Keratinocyte (primary cell): ENCODE results near the gene FREM2. TPM values are rescaled to one million over a fixed set of nuclear protein-coding genes. Genes with fewer than 3 reads are reported as not detected.
A peak's percentile ranks its signal among the peaks of the same experiment; 100 is the strongest.

Experiments used
- DNase-seq: peaks from one replicate; pipeline ENCODE4 v3.0.0-alpha.2; 2011; ENCODE audit warnings: low read depth, missing footprints, low spot score
- FAIRE-seq: peaks from 2 replicates; lab custom pipeline; 2011; peaks lifted over from hg19 to GRCh38; lab: Jason Lieb, UNC
- H2AFZ ChIP-seq: 2 replicates; pipeline ENCODE4 v1.6.0; 2012; ENCODE audit warnings: low read length, control low read depth, inconsistent platforms; ENCODE audit not compliant: control insufficient read depth
- H3K27ac ChIP-seq: 2 replicates; pipeline ENCODE4 v1.5.1; 2011; ENCODE audit warnings: low read length; ENCODE audit not compliant: control insufficient read depth, insufficient read depth
- H3K27me3 ChIP-seq: 3 replicates; pipeline ENCODE4 v1.6.0; 2011; ENCODE audit warnings: low read length; ENCODE audit not compliant: control insufficient read depth, insufficient read depth; ENCODE audit errors: extremely low read depth
- H3K36me3 ChIP-seq, 2 experiments: 2 replicates in 1 of 2; 3 replicates in 1 of 2; pipeline ENCODE4 v1.5.1; 2011; ENCODE audit warnings: low read length in 2 of 2, mild to moderate bottlenecking in 1 of 2; ENCODE audit not compliant: control insufficient read depth in 2 of 2, insufficient read depth in 2 of 2; ENCODE audit errors: extremely low read depth in 1 of 2
- H3K4me1 ChIP-seq: 3 replicates; pipeline ENCODE4 v1.5.1; 2011; ENCODE audit warnings: low read length; ENCODE audit not compliant: control insufficient read depth, insufficient read depth; ENCODE audit errors: extremely low read depth
- H3K4me2 ChIP-seq: 3 replicates; pipeline ENCODE4 v1.6.0; 2011; ENCODE audit warnings: low read depth, low read length; ENCODE audit not compliant: control insufficient read depth, insufficient read depth; ENCODE audit errors: extremely low read depth
- H3K4me3 ChIP-seq, 3 experiments: fragments of 200-600 bp in 1 of 3; sonication (generic) in 1 of 3; 2 replicates in 2 of 3; 3 replicates in 1 of 3; pipeline ENCODE4 v1.5.1; 2011 to 2016; ENCODE audit warnings: low read length in 3 of 3, mild to moderate bottlenecking in 3 of 3, control low read depth in 2 of 3, inconsistent platforms in 1 of 3, low read depth in 1 of 3, mixed read lengths in 1 of 3, mixed run types in 1 of 3, moderate library complexity in 1 of 3; ENCODE audit not compliant: control insufficient read depth in 2 of 3, insufficient read depth in 2 of 3; ENCODE audit errors: extremely low read depth in 1 of 3
- H3K79me2 ChIP-seq: 2 replicates; pipeline ENCODE4 v1.6.0; 2012; ENCODE audit warnings: low read length; ENCODE audit not compliant: control insufficient read depth, insufficient read depth
- H3K9ac ChIP-seq: 3 replicates; pipeline ENCODE4 v1.6.0; 2011; ENCODE audit warnings: low read length; ENCODE audit not compliant: control insufficient read depth, insufficient read depth; ENCODE audit errors: extremely low read depth
- H3K9me1 ChIP-seq: 3 replicates; pipeline ENCODE4 v1.6.0; 2011; ENCODE audit warnings: low read length; ENCODE audit not compliant: control insufficient read depth, insufficient read depth; ENCODE audit errors: extremely low read depth
- H3K9me3 ChIP-seq: 2 replicates; pipeline ENCODE4 v1.5.1; 2012; ENCODE audit warnings: low read depth, low read length; ENCODE audit not compliant: control insufficient read depth
- H4K20me1 ChIP-seq: 3 replicates; pipeline ENCODE4 v1.6.0; 2011; ENCODE audit warnings: low read length; ENCODE audit not compliant: control insufficient read depth, insufficient read depth; ENCODE audit errors: extremely low read depth
- CTCF ChIP-seq, 3 experiments: IDR thresholded peaks in 1 of 3; conservative IDR thresholded peaks in 1 of 3; optimal IDR thresholded peaks in 1 of 3; 2 replicates in 2 of 3; 3 replicates in 1 of 3; pipeline versions ENCODE3 to v1.5.1; 2011; ENCODE audit warnings: low read length in 3 of 3, mild to moderate bottlenecking in 3 of 3, moderate library complexity in 2 of 3, control low read depth in 1 of 3, inconsistent platforms in 1 of 3; ENCODE audit not compliant: insufficient read depth in 2 of 3; ENCODE audit errors: extremely low read depth in 1 of 3
- EZH2 ChIP-seq: IDR thresholded peaks from one replicate; pipeline ENCODE4 v1.6.1; 2012; ENCODE audit warnings: inconsistent platforms, mild to moderate bottlenecking, low read length, moderate library complexity
- dilution Hi-C: fragments of 300-500 bp; cut with MboI; formaldehyde crosslinking; loops from one replicate; pipeline ENCODE4 v1.7.0; 2020; ENCODE audit warnings: low sequenced_read_pairs; ENCODE audit not compliant: extremely low pct_ligation_motif_present
- polyA plus RNA-seq, 5 experiments: library from polyadenylated mRNA; depleted of rRNA in 3 of 5; stranded (reverse) in 3 of 5; stranded (forward) in 1 of 5; unstranded in 1 of 5; fragments of >200 nt; gene quantifications; 1 replicate in 1 of 5; 2 replicates in 3 of 5; 3 replicates in 1 of 5; pipeline versions ENCODE4 v1.2.1 to v1.2.3, GENCODE V29; 2011 to 2012; ENCODE audit warnings: missing spikeins in 2 of 5, low read depth in 1 of 5, low replicate concordance in 1 of 5

Gene FREM2
- polyA plus RNA-seq, 1 donor (not counting 4 experiments of a cell fraction or from before 2014, with no cell fraction given): 0.01 TPM

- Histone ChIP-seq H3K36me3 (no peaks in the 10 kb centered on the region), H3K4me2 (no peak overlapping the region), H3K27me3 (no peaks in the 10 kb centered on the region), H3K79me2 (no peaks in the 10 kb centered on the region), H3K4me3 (no peak overlapping the region), H3K9me1 (no peaks in the 10 kb centered on the region), H3K27ac (no peak overlapping the region), H4K20me1 (no peaks in the 10 kb centered on the region), H3K4me1 (no peaks in the 10 kb centered on the region), H3K9ac (no peak overlapping the region), H2AFZ (no peak overlapping the region), H3K9me3 (no peaks in the 10 kb centered on the region)
- peak in 1 of 3 experiments; percentile 38 for TF ChIP-seq CTCF (optimal IDR thresholded peaks at IDR 0.05 in 1 of 3, IDR thresholded peaks at IDR 0.05 in 1 of 3, conservative IDR thresholded peaks at IDR 0.05 in 1 of 3; ENCODE audit: extremely low read depth in 1 of 3, insufficient read depth in 2 of 3, low read length in 3 of 3)
- no peak for TF ChIP-seq EZH2
- FAIRE-seq (peak; percentile 23), DNase-seq (no peak)
- dilution Hi-C loops: no loop called here
Measured at GRCh38 chr13:38697628-38698333, 10.9 kb downstream of the FREM2 start.

- Histone ChIP-seq H3K27me3 (no peaks in the 10 kb centered on the region), H3K36me3 (no peaks in the 10 kb centered on the region), H3K9ac (no peak overlapping the region), H2AFZ (no peak overlapping the region), H3K4me1 (no peaks in the 10 kb centered on the region), H4K20me1 (no peaks in the 10 kb centered on the region), H3K9me3 (no peaks in the 10 kb centered on the region), H3K79me2 (no peaks in the 10 kb centered on the region), H3K9me1 (no peaks in the 10 kb centered on the region), H3K4me3 (no peak overlapping the region), H3K27ac (no peak overlapping the region), H3K4me2 (no peak overlapping the region)
- dilution Hi-C loops: no loop called here
- DNase-seq (no peak), FAIRE-seq (no peak)
- TF ChIP-seq EZH2 (no peak), CTCF (optimal IDR thresholded peaks at IDR 0.05 in 1 of 3, IDR thresholded peaks at IDR 0.05 in 1 of 3, conservative IDR thresholded peaks at IDR 0.05 in 1 of 3; ENCODE audit: extremely low read depth in 1 of 3, insufficient read depth in 2 of 3, low read length in 3 of 3) (no peak)
Measured at GRCh38 chr13:38700051-38700450, 13.2 kb downstream of the FREM2 start.
